GM13977 (cell line): Measurements from ENCODE around the gene PPM1H.
"Not testable (repeated sequence)": the region's sequence is repeated elsewhere in the genome, so short reads cannot be mapped to it uniquely, and the experiment has no call there.

Experiments
- DNase-seq: peaks from one replicate; pipeline ENCODE4 v3.0.0; 2012; ENCODE audit warnings: low spot score
- CTCF ChIP-seq: IDR thresholded peaks from 2 replicates; pipeline ENCODE4 v1.5.1; 2012; ENCODE audit warnings: mild to moderate bottlenecking, control low read depth; ENCODE audit not compliant: insufficient read depth; ENCODE audit errors: extremely low read depth, missing control alignments
- in situ Hi-C: fragments of 300-500 bp; cut with MboI; formaldehyde crosslinking; loops from one replicate; pipeline ENCODE4 v1.12.0; 2022; ENCODE audit warnings: low sequenced_read_pairs, low pct_unique_long_range_greater_than_20kb, mixed read lengths, inconsistent platforms; ENCODE audit not compliant: unreplicated experiment

The PPM1H gene

GRCh38 chr12:62813031-62813829, 121.7 kb downstream of the PPM1H start:
- in situ Hi-C loops: loop anchor here (25.0 kb wide), 1 partner anchor 551 kb away; the partner anchor contains the start of gene USP15
- TF ChIP-seq CTCF: peak; percentile 87
- DNase-seq: peak; percentile 42

- not testable (repeated sequence) for DNase-seq
- in situ Hi-C loops: loop anchor here (25.0 kb wide), 1 partner anchor 549 kb away; the partner anchor contains the start of gene USP15
These were observed 123.5 kb downstream of the PPM1H start for GRCh38 chr12:62811481-62811880.

GRCh38 chr12:62808166-62808879, 126.6 kb downstream of the PPM1H start:
- TF ChIP-seq CTCF: no peak
- in situ Hi-C loops: loop anchor here (25.0 kb wide), 1 partner anchor 546 kb away; the partner anchor contains the start of gene USP15
- DNase-seq: peak; percentile 53

- no peak for TF ChIP-seq CTCF
- DNase-seq: no peak
- in situ Hi-C loops: loop anchor here (25.0 kb wide), 1 partner anchor 545 kb away; the partner anchor contains the start of gene USP15
These were observed 128.1 kb downstream of the PPM1H start for GRCh38 chr12:62806893-62807292.

GRCh38 chr12:62806244-62806836, 128.6 kb downstream of the PPM1H start:
- in situ Hi-C loops: loop anchor here (25.0 kb wide), 1 partner anchor 544 kb away; the partner anchor contains the start of gene USP15
- no peak for DNase-seq
- TF ChIP-seq CTCF: no peak

GRCh38 chr12:62805517-62805916, 129.4 kb downstream of the PPM1H start:
- DNase-seq: no peak
- TF ChIP-seq CTCF: no peak
- in situ Hi-C loops: loop anchor here (25.0 kb wide), 1 partner anchor 543 kb away; the partner anchor contains the start of gene USP15

- DNase-seq: no peak
- in situ Hi-C loops: loop anchor here (25.0 kb wide), 1 partner anchor 541 kb away; the partner anchor contains the start of gene USP15
- TF ChIP-seq CTCF: no peak
These were observed 131.2 kb downstream of the PPM1H start for GRCh38 chr12:62803756-62804155.
